ENCODE measurements around the gene TPD52L1.
"Not testable (repeated sequence)": the region's sequence is repeated elsewhere in the genome, so short reads cannot be mapped to it uniquely, and the experiment has no call there.

TPD52L1 gene, protein sequence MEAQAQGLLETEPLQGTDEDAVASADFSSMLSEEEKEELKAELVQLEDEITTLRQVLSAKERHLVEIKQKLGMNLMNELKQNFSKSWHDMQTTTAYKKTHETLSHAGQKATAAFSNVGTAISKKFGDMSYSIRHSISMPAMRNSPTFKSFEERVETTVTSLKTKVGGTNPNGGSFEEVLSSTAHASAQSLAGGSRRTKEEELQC

DNA sequence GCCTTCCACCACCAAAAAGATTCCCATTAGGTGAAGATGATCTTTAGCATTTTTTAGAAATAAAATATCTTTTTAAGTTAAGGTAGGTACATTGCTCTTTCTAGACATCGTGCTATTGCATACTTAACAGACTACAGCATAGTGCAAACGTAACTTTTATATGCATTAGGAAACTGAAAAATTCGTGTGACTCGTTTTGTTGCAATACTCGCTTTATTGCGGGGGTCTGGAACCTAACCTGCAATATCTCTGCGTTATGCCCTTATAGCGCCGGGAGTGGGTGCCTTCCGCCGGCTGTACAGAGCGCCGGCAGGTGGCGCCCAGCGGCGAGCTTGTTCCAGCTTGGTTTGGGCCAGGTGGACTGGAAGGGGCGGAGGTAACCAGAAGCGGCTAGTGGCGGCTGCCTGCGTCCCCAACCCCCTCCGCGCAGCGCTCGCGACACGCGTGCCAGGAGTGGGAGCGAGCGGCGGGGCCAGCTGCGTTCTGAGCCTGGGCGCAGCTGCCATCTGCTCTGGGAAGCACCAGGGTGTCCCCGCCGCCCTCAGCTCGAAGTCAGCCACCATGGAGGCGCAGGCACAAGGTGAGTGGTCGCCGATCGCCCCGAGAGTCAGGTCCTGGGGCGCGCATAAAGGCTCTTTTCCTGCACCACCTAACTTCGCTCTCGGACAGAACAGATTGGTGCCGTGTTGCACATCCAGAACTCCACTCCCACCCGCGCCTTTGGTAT lies at the start of gene TPD52L1:
Gene TPD52L1 (plus strand): TSS at position 383 of the 727 bp plus-strand sequence. CDS start 179 bp downstream, at position 562.
- peak; percentile 30 for DNase-seq

DNA sequence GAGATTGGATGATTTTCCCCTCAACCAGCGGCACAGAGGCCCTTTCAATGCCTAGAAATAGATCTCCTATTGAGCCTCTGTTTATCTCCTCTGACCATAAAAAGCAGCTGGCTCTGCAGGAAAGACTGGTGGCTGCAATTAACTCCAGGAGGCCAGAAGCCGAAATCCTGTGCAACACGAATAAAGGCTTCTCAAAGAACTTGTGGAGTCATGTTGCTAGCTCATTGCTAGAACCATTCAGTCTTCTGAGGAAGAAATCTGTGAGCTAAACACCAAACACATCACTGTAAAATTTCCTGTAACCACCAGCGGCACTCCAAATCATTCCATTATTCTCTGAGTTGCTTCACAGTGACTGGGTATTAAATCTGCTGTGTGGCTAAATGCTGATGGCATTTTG lies 49.1 kb upstream of the TPD52L1 start:
- DNase-seq: no peak

DNA sequence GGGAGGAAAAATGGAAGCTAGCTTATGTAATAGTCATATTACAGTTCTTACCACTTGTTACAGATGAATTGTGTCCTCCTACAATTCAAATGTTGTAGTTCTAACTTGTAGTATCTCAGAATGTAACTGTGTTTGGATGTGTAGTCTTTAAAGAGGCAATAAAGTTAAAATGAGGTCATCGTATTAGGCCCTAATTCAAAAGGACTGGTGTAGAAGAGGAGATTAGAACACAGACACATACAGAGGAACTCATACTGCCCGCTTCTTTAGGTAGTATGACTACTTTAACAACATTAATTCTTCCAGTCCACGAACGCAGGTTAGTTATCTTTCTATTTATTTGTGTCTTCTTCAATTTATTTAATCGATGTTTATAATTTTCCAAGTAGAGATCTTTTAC lies 46.5 kb upstream of the TPD52L1 start:
- no peak for DNase-seq

DNA sequence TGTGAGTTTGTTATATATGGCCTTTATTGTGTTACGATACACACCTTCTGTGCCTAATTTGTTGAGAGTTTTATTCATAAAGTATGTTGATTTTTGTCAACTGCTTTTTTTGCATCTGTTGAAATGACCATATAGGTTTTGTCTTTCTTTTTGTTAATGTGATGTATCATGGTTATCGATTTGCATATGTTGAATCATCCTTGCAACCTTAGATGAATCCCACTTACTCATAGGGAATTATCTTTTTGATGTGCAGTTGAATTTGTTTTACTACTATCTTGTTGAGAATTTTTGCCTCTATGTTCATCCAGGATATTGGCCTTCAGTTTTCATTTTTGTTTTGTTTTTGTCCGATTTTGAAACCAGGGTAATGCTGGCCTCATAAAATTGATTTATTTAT lies 45.7 kb upstream of the TPD52L1 start:
- no peak for DNase-seq

- DNase-seq: no peak
These were observed 43.5 kb upstream of the TPD52L1 start for GRCh38 chr6:125110056-125110455.

DNA sequence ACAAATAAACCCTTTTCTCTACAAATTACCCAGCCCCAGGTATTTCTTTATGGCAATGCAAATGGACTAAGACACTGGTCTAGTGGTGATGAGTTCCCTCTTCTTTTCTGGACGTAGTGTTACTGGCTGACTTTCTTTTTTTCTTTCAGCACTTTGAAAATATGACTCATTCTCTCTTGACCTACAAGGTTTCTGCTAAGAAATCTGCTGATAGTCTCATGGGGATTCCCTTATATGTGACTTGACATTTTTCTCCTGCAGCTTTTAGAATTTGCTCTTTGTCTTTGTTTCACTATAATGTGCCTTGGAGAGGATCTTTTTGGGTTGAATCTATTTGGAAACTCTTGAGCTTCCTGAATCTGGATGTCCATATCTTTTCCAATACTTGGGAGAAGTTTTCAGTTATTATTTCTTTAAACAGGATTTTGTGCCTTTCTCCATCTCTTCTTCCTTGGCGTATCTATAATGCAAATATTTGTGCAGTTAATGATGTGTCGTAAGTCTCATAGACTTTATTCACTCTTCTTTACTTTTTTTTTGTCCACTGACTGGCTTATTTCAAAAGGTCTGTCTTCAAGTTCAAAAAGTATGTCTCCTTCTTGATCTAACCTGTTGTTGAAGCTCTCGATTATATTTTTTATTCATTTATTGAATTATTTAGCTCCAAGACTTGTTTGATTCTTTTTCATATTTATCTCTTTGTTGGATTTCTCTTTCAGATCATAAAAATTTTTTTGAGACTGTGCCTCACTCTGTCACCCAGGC lies 42.2 kb upstream of the TPD52L1 start:
- DNase-seq: no peak

DNA sequence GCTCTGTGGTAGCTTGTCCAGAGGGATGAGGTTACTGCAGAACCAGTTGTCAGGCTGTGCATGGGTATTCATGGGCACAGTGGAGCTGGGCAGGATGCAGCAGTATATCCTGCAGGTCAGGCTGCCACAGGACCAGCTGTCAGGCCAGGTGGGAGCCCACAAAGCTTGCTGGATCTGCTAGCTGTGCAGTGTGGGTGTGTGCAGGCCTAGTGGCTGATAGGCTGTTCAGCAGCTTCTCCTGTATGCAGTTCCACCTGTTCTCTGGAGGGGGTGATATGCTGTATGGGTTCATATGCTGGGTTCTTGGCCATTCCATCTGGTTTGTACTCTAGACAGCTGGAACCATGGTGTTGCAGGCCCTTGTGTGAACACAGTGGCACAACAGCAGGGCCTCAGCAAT lies 40.6 kb upstream of the TPD52L1 start:
- DNase-seq: no peak

- peak; percentile 5 for DNase-seq
These were observed 39.2 kb upstream of the TPD52L1 start for GRCh38 chr6:125114248-125114858.

- no peak for DNase-seq
These were observed 37.4 kb upstream of the TPD52L1 start for GRCh38 chr6:125116170-125116569.

- no peak for DNase-seq
These were observed 36.9 kb upstream of the TPD52L1 start for GRCh38 chr6:125116710-125117109.

GRCh38 chr6:125117818-125118217 lies 35.8 kb upstream of the TPD52L1 start:
- DNase-seq: no peak

DNA sequence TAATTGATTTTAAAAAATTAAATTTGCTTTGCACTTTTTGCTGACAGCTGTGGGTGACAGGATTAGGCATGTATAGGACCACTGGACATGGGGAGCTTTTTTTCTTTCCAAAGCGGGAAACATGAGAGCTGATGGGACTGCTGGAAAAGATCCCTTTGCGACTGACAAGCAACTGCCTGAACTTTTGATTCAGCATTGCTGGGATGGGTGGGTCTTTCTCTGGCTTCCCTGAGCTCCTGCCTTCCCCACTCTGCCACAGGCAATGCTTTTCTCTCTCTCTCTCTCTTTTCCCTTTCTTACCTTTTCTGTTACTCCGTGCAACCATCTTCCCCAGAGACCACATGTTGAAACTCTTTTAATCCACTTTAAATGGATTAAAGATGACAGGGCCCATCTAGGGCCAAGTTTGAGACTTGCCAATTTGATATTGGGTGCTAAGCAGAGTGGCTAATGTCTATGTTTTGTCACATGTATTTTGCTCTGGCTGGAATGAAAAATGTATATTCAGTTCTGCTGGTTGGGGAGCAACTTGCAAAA lies 33.5 kb upstream of the TPD52L1 start:
- no peak for DNase-seq

DNA sequence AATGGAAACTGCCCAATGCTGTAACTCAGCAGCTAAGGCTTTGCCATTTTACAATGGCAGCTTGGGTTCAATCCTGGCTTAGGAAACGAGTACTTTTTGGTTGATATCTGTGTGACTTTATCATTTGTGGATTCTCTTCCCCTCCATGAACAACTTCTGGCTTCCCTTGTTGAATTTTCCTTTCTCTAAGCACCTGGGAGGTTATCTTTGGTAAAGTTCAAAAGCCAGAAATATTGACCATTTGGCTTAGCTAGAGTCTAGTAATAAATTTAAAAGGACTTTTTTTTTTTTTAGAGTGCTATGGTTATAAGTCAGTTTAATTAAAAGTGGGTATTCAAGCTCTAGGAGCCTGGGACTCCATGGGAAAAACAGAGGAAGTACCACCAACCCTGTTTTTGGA lies 31.7 kb upstream of the TPD52L1 start:
- no peak for DNase-seq

DNA sequence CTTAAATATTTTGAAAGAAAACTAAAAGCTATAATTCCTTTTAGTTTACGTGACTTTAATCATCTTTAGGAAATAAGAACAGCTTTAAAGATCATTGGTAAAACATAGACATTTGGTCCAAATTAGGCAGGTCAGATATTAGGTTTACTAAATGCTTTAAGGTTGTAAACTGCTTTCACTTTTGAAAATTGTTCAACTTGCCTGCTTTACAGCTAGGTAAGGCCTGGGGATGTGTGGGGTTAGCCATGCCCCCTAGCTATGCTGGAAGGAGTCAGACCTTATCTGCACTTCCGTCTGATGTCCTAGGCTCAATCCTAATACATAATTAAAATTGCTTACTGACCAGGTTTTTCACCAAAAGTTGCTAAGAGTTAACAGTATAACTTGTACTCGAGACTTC lies 30.5 kb upstream of the TPD52L1 start:
- DNase-seq: no peak

GRCh38 chr6:125123468-125124048 lies 30.0 kb upstream of the TPD52L1 start:
- no peak for DNase-seq

- DNase-seq: no peak
These were observed 29.4 kb upstream of the TPD52L1 start for GRCh38 chr6:125124049-125124669.

GRCh38 chr6:125125856-125126255 lies 27.7 kb upstream of the TPD52L1 start:
- not testable (repeated sequence) for DNase-seq

- no peak for DNase-seq
These were observed 24.2 kb upstream of the TPD52L1 start for GRCh38 chr6:125129354-125129753.

DNA sequence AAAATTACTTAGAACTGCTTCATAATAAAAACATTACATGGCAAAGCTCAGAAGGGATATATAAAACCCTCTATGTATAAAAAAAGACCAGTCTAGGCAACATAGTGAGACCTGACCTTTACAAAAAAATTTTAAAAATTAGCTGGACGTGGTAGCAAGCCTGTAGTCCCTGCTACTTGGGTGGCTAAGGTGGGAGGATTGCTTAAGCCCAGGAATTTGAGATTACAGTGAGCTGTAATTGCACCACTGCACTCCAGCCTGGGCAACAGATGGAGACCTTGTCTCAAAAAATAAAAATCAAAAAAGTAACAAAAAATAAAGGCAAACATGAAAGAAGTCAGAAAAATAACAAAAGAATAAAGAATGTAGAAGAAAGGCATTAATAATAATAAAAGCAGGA lies 21.5 kb upstream of the TPD52L1 start:
- DNase-seq: no peak

DNA sequence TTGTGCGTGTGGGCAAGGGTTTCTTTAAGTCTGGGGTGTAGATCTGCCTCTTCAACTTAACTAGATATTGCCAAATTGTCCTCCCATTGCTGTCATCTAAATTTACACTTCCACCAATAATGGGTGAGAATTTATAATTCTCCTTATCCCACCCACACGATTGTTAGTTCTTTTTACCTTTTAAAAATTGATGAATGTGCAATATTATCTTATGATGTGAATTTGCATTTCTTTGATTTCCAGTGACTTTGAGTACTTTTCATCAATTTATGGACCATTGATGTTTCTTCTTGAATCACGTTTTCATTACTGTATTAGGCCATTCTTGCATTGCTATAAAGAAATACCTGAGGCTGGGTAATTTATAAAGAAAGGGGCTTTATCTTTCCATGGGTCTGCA lies 17.2 kb upstream of the TPD52L1 start:
- no peak for DNase-seq

DNA sequence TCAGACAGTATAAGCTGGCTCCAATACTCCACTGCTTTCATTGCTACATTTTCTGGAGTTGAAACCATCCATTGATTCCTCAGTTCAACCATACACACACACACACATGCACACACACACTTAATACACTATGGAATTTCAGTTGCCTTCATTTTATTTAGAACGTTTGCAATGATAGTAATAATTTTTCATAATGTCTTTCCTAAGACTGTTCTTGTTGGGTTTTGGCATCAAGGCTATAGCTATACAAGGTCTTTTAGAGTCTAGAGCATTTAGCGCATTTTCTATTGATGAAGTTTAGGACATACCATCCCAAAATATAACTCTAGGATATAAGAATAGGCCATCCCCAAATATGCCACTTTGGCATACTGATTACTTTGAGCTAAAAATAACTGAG lies 15.5 kb upstream of the TPD52L1 start:
- DNase-seq: no peak

- DNase-seq: no peak
These were observed 12.8 kb upstream of the TPD52L1 start for GRCh38 chr6:125140808-125141207.

All from activated effector memory CD4-positive, alpha-beta T cell treated with Interleukin-2 at 50 U/mL for 16 hours (primary cell).